ENCODE results near the gene AP5B1.

The AP5B1 gene

DNA sequence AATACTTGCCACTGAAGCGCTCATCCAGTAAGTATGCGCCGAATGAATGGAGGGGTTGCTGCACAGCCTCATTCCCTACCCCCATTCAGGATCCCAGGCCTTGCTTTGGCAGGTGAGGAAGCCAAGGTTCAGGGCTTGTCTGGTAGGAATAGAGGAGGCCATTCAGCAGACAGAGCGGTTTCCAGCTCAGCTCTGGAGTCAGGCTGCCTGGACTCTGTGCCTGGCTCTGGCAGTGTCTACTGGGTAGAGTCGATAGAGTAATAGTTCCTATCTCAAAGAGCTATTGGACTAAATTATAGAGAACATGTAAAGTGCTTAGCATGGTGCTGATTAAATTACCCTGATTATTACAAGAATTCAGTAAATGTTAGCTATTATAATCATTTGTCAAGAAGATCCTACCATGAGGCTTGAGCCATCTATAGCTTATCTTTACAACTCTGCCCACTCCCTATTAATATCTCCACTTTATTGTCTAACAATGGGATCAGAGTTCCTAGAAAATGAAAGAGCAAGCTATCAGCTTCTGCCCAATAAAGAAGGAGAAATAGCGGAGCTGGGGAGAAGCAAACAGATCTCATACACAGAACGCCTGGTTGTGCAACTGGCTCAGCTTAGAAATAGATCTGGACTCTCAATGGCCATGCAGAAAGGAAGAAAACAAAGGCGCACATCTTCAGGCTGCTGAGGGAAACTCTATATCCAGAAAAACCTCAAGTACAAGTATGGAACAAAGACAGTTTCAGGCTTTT, 46.4 kb upstream of the AP5B1 start:
- no peak for ATAC-seq

DNA sequence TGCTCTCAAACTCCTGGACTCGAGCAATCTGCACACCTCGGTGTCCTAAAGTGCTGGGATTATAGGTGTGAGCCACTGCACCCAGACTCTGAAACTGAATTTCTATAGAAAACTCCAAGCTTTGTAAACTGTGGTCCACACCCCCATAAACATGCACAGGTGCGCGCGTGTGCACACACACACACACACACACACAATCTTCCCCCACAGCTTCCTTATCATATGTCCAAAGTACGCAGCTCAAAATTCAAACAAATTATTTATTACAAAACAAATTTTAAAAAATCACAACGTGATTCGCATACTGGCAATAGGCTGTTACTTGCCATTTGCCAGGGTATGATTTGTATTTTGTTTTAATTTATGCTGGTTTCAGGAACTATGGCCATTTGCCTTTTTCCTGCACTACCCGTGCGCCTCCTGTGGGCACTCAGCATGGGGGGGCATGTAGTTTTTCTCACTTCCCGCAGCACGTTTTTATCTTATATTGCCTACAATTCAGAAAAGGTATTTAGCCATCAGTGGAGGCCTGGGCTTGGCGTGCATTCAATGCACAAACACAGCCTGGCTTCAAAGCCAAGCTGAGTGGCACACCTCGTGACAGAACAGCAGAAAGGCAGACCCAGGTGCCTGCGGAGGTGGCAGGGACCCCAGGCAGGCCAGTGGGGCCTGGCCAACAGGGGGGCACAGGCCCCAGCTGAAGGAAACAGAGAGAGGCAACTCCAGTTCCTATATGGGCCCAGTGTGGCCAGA, 42.2 kb upstream of the AP5B1 start:
- TF ChIP-seq PPARA (CRISPR knock-in tag; IDR thresholded peaks at IDR 0.05; ENCODE audit: borderline replicate concordance) (no peak), ZFP30 (CRISPR knock-in tag; IDR thresholded peaks at IDR 0.05) (no peak), ZFP3 (CRISPR knock-in tag; IDR thresholded peaks at IDR 0.05) (no peak), ZNF70 (CRISPR knock-in tag; IDR thresholded peaks at IDR 0.05) (no peak), BACH2 (CRISPR knock-in tag; IDR thresholded peaks at IDR 0.05; ENCODE audit: borderline replicate concordance) (no peak), ZNF8 (CRISPR knock-in tag; IDR thresholded peaks at IDR 0.05) (no peak), ZC3H10 (CRISPR knock-in tag; IDR thresholded peaks at IDR 0.05) (no peak), RARB (CRISPR knock-in tag; IDR thresholded peaks at IDR 0.05) (no peak), ISL1 (CRISPR knock-in tag; IDR thresholded peaks at IDR 0.05) (no peak), GLIS3 (CRISPR knock-in tag; IDR thresholded peaks at IDR 0.05) (no peak), TOX (CRISPR knock-in tag; IDR thresholded peaks at IDR 0.05; ENCODE audit: borderline replicate concordance) (no peak), ZNF565 (CRISPR knock-in tag; conservative IDR thresholded peaks at IDR 0.05; ENCODE audit: low read depth) (no peak), OSR1 (CRISPR knock-in tag; IDR thresholded peaks at IDR 0.05) (no peak), TCF4 (CRISPR knock-in tag; IDR thresholded peaks at IDR 0.05; ENCODE audit: borderline replicate concordance) (no peak), CSDC2 (CRISPR knock-in tag; IDR thresholded peaks at IDR 0.05) (no peak)
- TF ChIP-seq, protein P1, sequence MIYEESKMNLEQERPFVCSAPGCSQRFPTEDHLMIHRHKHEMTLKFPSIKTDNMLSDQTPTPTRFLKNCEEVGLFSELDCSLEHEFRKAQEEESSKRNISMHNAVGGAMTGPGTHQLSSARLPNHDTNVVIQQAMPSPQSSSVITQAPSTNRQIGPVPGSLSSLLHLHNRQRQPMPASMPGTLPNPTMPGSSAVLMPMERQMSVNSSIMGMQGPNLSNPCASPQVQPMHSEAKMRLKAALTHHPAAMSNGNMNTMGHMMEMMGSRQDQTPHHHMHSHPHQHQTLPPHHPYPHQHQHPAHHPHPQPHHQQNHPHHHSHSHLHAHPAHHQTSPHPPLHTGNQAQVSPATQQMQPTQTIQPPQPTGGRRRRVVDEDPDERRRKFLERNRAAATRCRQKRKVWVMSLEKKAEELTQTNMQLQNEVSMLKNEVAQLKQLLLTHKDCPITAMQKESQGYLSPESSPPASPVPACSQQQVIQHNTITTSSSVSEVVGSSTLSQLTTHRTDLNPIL (CRISPR knock-in tag; IDR thresholded peaks at IDR 0.05; ENCODE audit: low read depth) = no peak
- TF ChIP-seq, protein P2, sequence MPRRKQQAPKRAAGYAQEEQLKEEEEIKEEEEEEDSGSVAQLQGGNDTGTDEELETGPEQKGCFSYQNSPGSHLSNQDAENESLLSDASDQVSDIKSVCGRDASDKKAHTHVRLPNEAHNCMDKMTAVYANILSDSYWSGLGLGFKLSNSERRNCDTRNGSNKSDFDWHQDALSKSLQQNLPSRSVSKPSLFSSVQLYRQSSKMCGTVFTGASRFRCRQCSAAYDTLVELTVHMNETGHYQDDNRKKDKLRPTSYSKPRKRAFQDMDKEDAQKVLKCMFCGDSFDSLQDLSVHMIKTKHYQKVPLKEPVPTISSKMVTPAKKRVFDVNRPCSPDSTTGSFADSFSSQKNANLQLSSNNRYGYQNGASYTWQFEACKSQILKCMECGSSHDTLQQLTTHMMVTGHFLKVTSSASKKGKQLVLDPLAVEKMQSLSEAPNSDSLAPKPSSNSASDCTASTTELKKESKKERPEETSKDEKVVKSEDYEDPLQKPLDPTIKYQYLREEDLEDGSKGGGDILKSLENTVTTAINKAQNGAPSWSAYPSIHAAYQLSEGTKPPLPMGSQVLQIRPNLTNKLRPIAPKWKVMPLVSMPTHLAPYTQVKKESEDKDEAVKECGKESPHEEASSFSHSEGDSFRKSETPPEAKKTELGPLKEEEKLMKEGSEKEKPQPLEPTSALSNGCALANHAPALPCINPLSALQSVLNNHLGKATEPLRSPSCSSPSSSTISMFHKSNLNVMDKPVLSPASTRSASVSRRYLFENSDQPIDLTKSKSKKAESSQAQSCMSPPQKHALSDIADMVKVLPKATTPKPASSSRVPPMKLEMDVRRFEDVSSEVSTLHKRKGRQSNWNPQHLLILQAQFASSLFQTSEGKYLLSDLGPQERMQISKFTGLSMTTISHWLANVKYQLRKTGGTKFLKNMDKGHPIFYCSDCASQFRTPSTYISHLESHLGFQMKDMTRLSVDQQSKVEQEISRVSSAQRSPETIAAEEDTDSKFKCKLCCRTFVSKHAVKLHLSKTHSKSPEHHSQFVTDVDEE (CRISPR knock-in tag; IDR thresholded peaks at IDR 0.05) = no peak
- TF ChIP-seq, protein P3, sequence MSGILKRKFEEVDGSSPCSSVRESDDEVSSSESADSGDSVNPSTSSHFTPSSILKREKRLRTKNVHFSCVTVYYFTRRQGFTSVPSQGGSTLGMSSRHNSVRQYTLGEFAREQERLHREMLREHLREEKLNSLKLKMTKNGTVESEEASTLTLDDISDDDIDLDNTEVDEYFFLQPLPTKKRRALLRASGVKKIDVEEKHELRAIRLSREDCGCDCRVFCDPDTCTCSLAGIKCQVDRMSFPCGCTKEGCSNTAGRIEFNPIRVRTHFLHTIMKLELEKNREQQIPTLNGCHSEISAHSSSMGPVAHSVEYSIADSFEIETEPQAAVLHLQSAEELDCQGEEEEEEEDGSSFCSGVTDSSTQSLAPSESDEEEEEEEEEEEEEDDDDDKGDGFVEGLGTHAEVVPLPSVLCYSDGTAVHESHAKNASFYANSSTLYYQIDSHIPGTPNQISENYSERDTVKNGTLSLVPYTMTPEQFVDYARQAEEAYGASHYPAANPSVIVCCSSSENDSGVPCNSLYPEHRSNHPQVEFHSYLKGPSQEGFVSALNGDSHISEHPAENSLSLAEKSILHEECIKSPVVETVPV (CRISPR knock-in tag; IDR thresholded peaks at IDR 0.05) = no peak
- TF ChIP-seq, protein P4, sequence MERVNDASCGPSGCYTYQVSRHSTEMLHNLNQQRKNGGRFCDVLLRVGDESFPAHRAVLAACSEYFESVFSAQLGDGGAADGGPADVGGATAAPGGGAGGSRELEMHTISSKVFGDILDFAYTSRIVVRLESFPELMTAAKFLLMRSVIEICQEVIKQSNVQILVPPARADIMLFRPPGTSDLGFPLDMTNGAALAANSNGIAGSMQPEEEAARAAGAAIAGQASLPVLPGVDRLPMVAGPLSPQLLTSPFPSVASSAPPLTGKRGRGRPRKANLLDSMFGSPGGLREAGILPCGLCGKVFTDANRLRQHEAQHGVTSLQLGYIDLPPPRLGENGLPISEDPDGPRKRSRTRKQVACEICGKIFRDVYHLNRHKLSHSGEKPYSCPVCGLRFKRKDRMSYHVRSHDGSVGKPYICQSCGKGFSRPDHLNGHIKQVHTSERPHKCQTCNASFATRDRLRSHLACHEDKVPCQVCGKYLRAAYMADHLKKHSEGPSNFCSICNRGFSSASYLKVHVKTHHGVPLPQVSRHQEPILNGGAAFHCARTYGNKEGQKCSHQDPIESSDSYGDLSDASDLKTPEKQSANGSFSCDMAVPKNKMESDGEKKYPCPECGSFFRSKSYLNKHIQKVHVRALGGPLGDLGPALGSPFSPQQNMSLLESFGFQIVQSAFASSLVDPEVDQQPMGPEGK (CRISPR knock-in tag; IDR thresholded peaks at IDR 0.05; ENCODE audit: borderline replicate concordance) = no peak
- ATAC-seq = no peak

More for the DNA sequence above, 46.4 kb upstream of the AP5B1 start:
- TF ChIP-seq ZNF70 (CRISPR knock-in tag; IDR thresholded peaks at IDR 0.05) (no peak), ZC3H10 (CRISPR knock-in tag; IDR thresholded peaks at IDR 0.05) (no peak), ARNTL (CRISPR knock-in tag; IDR thresholded peaks at IDR 0.05; ENCODE audit: borderline replicate concordance, low read depth) (no peak), ESRRG (CRISPR knock-in tag; IDR thresholded peaks at IDR 0.05) (no peak), CSDC2 (CRISPR knock-in tag; IDR thresholded peaks at IDR 0.05) (no peak), ZFP30 (CRISPR knock-in tag; IDR thresholded peaks at IDR 0.05) (no peak), ZNF8 (CRISPR knock-in tag; IDR thresholded peaks at IDR 0.05) (no peak), RARB (CRISPR knock-in tag; IDR thresholded peaks at IDR 0.05) (no peak), ISL1 (CRISPR knock-in tag; IDR thresholded peaks at IDR 0.05) (no peak), OSR1 (CRISPR knock-in tag; IDR thresholded peaks at IDR 0.05) (no peak), TOX (CRISPR knock-in tag; IDR thresholded peaks at IDR 0.05; ENCODE audit: borderline replicate concordance) (no peak), GLIS3 (CRISPR knock-in tag; IDR thresholded peaks at IDR 0.05) (no peak)
- TF ChIP-seq, protein P4 (CRISPR knock-in tag; IDR thresholded peaks at IDR 0.05; ENCODE audit: borderline replicate concordance) = no peak
